UCSD-AML1 (cell line): ENCODE measurements around the gene DUSP18.
"Not testable (repeated sequence)": the region's sequence is repeated elsewhere in the genome, so short reads cannot be mapped to it uniquely, and the experiment has no call there.

ENCODE experiments used
- DNase-seq: peaks from one replicate; lab custom pipeline; 2025; ENCODE audit not compliant: unreplicated experiment; lab: John Stamatoyannopoulos, UW

DUSP18 gene

DNA sequence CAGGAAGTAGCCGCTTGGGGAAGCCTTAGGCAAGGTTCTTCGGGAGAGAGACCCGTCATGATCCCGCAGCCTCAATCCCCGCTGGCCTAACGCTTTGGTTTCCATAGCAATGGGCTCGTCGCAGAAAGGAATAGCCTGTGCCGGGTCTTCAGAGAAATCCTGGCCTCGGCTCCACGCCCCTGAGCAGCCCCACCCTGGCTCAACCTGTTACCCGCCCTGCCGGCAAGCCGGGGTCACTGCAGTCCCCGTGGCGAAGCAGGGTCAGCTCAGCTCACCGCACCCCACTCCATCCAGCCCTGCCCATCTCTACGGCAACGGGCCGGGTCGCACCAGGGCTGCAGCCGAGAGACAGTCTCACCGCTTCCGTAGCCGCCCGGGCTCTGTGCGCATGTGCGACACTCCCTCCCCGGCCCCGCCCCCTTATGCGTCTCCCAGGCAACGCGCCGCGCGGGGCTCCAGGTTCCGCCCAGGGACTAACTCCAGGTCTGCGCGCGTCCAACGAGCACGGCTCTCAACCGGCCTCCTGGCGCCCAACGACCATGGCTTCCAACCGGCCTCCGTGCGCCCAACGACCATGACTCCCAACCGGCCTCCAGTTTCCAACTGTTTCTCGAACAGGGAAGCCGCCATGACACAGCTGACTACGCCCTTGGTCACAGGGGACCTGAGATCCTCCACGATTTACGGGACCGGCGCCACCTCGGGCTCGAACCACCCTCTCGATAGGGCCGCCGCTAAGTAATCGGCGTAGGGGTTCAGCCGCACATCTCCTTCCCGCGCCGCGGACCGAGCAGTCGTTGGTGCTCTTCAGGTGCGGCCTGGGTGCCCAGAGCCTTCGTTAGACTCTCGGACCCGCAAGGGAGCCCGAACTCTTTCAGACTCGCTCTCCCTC is at the start of gene DUSP18:
Gene DUSP18, minus strand, starts transcription at position 382 of the 892 bp plus-strand sequence. CDS start 3,872 bp downstream, outside the sequence.
- DNase-seq = peak; percentile 91

DNA sequence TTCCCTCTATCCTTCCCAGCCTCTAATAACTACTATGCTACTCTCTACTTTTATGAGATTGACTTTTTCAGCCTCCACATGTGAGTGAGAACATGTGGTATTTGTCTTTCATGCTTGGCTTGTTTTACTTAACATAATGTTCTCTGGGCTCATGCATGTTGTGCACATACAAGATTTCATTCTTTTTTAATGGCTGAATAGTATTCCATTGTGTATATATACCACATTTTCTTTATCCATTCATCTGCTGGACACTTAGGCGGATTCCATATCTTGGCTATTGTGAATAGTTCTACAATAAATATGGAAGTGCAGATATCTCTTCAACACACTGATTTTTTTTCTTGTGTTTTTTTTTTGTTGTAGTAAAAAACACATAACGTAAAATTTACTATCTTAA is 46.4 kb upstream of the DUSP18 start:
- no peak for DNase-seq

DNA sequence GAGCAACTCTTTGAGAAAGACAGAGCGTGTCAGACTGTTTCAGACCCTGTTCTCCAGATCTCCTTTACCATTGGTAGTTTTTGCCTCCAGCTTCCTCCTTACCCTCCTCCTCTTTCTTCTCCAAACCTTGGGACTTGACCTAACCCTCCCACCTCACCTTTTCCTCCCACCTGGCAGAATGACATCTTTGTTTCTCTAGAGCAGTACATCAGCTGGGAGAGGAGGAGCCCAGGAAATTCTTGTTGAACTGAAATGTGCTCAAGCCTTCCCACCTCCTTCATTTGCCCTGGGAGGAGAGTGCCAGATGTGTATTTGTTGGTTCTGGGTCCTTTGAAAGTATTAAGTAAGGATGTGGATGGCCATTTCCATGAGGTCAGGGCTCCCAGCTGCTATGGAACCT is 44.4 kb upstream of the DUSP18 start:
- DNase-seq = no peak

DNA sequence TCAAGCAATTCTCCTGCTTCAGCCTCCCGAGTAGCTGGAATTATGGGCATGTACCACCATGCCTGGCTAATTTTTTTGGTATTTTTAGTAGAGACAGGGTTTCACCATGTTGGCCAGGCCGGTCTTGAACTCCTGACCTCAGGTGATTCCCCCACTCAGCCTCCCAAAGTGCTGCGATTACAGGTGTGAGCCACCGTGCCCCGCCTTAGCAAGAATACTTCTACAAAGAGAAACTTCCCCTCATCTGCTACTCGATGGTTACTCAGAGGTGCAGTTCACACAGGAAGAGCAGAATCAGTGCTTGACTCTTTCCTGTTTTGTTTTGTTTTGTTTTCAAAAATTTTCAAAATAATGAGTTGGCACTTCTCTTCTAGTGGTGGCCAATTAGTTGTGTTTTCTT is 42.3 kb upstream of the DUSP18 start:
- DNase-seq = not testable (repeated sequence)

DNA sequence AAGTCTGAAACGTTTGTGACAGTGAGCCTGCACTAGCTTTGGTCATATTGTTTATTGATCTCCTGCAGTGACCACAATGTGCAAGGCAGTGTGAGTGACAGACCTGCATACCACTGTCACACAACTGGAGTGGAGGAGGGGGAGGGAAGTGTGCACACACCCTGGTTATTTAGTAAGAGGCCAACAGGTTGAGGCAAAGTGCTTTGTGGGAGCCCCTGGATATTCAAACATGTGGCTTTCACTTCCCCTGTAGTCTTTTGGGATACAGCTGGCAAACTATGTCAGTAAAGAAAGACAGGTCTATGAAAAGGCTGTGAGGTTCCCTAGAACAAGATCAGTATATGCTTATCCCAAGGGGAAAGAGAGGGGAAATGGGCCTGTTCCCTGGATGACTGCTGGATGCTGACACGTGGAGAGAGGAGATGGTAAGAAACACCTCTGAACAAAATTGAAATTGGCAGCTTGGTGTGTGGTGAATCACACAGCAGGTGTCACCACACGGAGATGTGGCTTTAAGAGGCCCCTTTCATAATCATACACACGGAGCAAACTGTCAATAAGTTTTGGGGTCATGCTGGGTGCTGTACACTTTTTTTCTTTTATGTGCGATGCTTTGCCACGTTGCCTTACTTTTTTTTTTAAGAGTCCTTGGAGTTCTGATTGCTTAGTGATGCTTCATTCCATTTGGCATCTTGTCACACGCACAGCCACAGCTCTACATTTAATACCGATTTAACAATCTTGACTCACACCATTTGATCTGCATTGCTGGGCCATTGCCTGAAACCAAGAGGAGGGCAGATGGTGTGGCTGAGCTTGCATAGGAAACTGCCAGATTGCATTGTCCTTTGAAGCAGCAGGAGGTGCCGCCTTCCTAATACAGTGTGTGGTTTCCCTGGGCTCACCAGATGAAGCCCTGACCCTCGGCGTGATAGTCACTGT is 38.3 kb upstream of the DUSP18 start:
- no peak for DNase-seq

DNA sequence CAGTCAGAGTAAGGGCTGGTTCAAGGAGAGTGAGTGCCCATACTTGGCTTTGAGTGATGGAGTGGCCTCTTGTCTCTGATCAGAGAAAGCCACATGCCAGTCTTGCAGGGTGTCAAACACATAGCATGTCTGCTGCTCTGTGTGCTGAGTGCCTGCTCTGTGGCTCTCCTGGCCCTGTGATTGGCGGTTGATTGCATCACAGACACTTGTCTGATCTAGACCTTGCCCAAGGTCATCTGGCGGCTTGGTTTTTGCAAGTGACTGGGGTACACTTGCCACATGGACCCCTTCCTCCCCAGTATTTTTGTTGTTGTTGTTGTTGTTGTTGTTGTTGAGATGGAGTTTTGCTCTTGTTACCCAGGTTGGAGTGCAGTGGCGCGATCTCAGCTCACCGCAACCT is 37.3 kb upstream of the DUSP18 start:
- no peak for DNase-seq

DNA sequence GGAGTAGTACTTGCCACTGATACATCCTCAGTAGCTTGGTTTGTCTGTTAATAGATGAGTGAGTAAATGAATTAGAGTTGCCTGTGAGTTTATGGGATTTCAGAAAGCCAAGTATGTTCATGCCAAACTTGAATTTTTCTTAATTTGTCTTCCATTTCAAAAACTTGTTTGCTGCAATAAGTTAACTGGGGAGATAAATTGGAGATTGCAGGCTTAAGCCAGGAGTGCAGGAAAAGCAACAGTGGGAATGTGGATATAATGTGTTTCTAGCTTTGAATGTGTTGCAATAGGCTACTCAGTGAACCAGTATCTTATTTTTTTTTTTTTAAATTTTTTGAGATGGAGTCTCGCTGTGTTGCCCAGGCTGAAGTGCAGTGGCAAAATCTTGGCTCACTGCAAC is 35.2 kb upstream of the DUSP18 start:
- DNase-seq = no peak

DNA sequence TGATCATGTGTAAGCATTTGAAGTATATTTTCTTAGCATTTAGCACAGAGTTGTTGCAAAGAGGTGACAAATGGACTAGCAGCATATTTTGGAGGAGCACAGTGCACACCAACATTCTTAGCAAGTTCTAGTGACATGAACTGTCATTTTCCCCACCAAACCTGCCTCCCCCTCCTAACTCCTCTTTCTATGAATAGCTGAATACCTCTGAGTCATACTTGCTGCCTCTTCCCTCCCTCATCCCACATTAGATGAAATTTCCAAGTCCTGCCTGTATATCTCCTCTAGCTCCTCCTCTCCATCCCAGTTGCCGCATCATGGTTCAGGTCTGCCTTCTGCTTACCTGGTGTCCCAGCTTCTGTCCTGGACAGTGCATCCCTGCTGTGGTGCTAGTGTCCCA is 34.2 kb upstream of the DUSP18 start:
- no peak for DNase-seq

DNA sequence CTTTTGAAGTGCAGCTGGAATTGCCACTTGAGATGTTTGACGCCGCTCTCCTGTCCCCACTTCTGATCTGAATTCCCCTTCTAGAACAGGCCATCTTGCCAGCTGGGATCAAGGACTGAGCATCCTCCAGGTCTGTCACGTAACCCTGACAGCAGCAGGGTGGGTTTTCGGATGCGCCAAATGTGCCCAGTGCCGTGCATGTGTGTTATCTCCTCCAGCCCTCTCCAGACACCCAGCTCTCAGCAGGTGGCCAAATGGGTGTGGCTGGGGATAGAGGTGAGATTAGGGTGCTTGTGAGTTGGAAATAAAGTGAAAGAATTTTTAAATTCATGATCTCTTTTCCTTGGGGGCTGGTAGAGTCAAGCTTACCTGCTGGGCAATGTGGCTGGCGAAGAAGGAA is 30.3 kb upstream of the DUSP18 start:
- no peak for DNase-seq

DNA sequence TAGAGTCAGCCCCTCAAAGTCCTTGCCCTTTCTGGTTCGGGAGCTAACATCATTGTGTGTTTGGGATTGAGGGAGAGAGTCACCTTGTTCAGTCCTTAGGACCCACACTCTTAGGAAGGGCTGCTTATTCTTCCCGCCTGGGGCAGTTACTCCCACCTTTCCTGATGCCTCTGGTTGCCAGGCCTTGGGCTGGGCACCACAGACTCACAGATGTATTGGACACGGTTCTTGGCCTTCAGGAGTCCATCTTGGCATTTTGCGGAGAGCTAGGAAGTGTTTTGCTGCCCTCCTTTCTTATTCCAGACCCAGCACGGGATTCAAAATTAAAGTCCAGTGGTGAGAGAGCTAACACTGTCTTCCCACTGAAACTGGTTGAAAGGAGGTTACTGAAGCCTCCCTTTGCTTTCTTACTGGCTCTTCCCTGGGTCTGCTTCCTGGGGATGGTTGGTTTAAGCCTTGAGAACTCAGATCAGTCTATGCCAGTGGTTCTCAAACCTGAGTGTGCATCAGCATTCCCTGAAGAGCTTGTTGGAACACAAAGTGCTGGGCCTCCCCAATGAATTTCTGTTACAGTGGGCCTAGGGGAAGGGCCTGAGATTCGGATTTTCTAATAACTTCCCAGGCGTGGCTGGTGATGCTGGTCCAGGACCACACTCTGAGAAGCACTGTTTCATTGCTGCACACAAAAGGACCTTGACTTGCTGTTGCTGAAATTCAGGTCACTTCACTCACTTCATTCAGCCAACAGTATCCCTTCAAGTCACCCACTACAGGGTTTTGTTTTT is 28.4 kb upstream of the DUSP18 start:
- no peak for DNase-seq

DNA sequence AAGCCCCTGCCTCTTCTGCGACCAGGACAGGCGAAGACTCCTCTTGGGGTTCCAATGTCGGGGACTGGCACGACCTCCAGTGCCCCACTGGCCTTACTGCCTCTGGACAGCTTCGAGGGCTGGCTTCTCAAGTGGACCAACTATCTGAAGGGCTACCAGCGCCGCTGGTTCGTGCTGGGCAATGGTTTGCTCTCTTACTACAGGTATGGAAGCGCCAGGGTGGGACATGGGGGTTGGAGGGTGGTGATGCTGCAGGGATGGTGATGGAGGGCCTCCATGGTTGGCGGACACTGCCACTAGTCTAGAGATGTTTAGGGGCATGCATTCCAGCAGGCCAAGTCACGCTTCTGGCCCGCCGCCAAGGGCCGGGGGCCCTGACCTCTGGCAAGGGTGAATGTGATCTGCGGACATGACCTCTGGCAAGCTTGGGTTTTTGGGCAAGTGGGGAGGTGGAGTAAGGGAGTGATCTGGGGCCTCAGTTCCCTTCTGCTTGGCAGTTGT is 27.7 kb upstream of the DUSP18 start:
- DNase-seq = no peak

DNA sequence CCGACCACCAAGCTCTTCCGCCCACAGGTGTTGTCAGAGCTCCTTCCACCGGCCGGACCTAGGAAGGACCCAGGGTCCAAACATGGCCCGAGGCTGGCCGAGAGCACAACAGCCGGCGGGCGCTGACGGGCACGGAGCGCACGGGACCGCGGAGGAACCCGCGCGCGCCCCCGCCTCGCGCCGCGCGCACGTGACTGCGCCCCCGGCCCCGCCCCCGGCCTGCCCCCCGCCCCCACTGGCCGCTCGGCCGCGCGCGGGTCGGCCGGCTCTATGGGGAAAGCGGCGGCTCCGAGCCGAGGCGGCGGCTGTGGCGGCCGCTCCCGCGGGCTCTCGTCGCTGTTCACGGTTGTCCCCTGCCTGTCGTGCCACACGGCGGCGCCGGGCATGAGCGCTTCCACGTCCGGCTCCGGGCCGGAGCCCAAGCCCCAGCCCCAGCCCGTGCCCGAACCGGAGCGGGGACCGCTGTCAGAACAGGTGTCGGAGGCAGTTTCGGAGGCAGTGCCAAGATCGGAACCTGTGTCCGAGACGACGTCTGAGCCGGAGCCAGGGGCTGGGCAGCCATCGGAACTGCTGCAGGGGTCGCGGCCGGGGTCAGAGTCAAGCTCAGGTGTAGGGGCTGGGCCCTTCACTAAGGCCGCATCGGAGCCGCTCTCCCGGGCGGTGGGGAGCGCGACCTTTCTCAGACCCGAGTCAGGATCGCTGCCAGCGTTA is 27.1 kb upstream of the DUSP18 start, which contains the start of gene OSBP2:
Gene OSBP2, plus strand, starts transcription at position 235 of the 711 bp plus-strand sequence. Its CDS starts 36 bp downstream, at position 271.
- no peak for DNase-seq

DNA sequence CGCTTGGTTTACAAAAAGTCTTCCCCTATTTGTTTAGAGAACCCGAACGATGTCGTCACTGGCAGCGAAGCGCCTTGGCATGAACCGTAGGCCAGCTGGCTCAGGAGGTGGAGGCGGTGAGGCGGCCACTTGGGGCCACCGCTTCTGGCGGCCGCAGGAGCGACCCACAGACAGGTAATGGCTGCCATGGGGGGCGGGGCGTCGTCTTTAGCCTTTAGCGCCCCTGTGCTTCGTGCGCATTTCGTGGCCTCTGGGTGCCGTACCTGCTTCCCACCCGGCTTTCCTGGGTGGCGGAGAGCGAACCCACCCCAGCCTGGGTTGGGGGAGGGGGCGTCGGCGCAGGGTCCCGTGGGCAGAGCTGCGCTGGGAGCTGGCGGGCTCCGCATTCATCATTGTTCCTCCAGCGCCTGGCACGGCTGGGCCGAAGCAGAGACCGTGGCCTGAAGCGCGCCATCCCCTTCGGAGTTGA is 26.5 kb upstream of the DUSP18 start:
- DNase-seq = no peak

DNA sequence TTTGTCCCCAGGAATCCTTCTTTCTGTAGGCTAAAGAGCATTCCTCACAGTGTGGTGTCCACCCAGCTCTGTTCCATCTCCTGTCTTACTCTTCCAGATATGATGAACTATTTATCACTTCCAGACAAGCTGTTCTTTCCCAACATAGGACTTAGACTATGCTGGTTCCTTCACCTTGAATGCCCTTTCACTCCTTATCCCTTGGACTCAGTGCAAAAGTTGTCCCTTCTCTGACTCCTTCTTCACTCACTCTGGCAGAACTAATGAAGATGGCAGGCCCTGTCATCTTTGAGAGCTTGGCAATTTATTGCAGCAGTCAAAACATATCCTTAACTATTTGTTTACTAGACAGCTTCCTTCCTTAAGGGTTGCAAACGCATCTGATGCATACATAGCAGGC is 23.5 kb upstream of the DUSP18 start:
- no peak for DNase-seq

DNA sequence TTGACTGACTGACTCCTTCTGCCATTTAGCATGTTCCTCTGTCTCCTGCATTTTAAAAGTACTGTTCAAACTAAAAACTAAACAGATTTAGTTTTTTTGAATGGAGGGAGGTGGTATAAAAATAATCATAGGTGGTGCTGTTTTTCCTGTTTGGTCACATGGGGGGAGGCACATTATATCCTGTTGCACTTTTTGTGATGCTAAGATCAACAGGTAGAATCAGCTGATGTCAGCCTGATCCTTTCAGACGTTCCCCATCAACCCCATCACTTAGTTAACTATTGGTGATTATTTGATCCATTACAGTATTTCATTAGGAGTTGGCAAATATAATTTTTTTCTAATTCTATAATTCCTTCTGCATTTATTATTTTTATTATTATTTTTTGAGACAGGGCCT is 21.9 kb upstream of the DUSP18 start:
- no peak for DNase-seq

DNA sequence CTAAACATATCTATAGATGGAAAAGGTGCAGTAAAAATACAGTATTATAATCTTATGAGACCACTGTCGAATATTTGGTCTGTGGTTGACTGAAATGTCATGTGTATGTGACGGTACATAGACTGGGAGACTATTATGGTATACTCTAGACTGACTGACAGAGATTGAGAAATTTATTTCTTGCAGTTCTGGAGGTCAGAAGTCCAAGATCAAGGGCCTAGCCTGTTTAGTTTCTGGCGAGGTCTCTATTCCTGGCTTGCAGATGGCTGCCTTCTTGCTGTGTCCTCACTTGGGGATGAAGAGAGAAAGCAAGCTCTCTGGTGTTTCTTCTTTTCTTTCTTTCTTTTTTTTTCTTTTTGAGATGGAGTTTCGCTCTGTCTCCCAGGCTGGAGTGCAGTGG is 19.7 kb upstream of the DUSP18 start:
- no peak for DNase-seq

DNA sequence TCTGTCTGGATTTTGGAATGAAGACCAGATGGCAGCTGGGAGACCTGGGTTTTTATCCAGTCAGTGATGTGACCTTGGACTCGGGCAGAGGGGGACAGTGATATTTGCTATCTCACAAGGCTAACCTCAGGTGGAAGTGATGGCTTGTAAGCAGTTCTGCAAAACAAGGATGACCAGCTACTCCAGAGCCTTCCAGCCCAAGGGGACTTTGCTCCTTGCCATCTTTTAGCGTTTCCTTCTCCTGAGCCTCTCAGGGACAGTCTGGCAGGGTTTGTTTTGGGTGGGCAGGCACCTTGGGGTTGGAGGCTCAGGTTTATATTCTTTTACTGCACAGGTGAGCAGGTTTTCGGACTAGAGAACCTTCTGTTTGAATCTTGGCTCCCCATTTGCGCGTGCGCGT is 17.5 kb upstream of the DUSP18 start:
- no peak for DNase-seq

DNA sequence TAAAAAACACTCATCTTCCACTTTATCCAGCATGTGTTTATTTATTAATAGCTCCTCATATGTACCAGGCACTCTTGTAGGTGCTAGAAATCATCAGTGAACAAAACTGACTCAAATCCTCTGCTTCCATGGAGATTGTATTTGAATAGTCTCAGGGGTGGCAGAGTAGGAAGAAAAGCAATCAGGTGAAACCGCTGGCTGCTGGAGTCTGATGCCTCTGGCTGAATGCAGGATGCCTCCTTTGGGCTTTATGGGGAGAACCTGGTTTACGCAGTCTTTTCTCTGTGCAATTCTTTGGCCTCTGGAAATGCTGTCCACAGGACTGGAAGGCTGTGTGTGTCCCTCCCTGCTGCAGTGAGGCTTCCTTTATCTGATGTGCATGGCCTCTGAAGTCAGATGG is 14.2 kb upstream of the DUSP18 start:
- DNase-seq = no peak

DNA sequence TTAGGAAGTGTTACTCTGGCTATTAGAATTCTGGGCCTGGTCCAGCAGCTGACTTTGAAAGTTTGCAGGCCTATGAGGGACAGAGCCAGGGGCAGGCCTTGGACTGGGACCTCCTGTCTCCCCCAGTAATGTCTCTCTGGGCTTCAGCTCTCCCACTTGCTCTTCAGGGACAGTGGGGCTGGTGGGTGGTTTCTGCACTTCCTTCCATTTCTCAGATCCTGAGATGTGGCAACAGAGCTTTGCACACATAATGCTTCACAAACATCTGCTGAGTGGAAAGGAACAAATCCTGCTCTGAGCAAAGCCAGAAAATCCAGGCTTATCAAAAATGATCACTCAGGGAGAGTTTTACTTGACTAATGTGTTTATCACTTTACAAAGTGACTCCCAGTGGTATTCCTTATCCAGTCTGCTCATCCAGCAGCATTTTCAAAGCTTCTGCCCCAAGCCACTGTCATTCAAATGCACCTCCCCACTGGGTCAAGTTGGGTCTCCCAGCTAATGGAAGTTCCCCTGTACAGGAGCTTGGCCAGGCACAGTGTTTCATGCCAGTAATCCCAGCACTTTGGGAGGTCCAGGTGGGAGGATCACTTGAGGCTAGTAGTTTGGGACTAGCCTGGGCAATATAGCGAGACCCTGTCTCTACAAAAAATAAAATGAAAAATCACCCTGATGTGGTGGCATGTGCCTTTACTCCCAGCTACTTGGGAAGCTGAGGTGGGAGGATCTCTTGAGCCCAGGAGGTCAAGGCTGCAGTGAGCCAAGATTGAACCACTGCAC is 13.5 kb upstream of the DUSP18 start:
- DNase-seq = no peak
